Jurkat, Clone E6-1 (cell line): Measurements from ENCODE around the gene CACNA1A.
A peak's percentile ranks its signal among the peaks of the same experiment; 100 is the strongest.
"Not testable (repeated sequence)": the region's sequence is repeated elsewhere in the genome, so short reads cannot be mapped to it uniquely, and the experiment has no call there.

Experiments used
- DNase-seq: peaks from one replicate; pipeline ENCODE4 v3.0.0-alpha.2; 2011; ENCODE audit warnings: low read depth, low spot score
- H3K4me3 ChIP-seq: 2 replicates; pipeline ENCODE4 v1.5.1; 2011; ENCODE audit warnings: mild to moderate bottlenecking, low read length, control low read depth, moderate library complexity

Gene CACNA1A

DNA sequence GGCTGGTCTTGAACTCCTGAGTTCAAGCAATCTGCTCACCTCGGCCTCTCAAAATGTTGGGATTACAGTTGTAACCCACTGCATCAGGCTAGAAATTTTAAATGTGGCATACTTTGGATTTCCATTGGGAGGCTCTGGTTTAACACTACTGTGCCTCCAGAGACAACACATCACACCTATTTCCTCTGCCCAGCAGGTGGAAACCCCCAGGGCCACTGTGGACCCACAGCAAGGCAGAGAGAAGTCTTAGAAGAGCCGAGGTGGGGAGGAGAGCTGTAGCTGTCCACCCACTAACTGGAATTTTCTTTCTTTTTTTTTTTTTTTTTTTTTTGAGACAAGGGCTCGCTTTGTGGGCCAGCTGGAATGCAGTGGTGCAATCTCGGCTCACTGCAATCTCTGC is 316.7 kb downstream of the CACNA1A start:
- no peak overlapping the region for H3K4me3 ChIP-seq
- no peak for DNase-seq

DNA sequence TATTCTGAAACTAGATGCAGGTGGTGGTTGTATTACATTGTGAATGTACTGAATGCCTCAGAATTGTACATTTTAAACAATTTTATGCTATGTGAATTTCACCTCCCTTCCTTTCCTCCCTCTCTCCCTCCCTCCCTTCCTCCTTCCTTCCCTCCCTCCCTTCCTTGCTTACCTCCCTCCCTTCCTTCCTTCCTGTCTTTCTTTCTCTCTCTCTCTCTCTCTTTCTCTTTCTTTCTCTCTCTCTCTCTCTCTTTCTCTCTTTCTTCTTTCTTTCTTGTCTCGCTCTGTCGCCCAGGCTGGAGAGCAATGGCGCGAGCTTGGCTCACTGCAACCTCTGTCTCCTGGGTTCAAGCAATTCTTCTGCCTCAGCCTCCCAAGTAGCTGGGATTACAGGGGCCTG is 318.9 kb downstream of the CACNA1A start:
- no peak for DNase-seq
- H3K4me3 ChIP-seq = no peak overlapping the region

DNA sequence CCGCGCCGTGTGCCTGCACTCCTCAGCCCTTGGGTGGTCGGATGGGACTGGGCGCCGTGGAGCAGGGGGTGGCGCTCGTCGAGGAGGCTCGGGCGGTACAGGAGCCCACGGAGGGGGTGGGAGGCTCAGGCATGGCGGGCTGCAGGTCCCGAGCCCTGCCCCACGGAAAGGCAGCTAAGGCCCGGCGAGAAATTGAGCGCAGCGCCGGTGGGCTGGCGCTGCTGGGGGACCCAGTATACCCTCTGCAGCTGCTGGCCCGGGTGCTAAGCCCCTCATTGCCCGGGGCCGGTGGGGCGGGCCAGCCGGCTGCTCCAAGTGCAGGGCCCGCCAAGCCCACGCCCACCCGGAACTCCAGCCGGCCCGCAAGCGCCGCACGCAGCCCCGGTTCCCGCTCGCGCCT is 319.6 kb downstream of the CACNA1A start:
- not testable (repeated sequence) for DNase-seq, H3K4me3 ChIP-seq

DNA sequence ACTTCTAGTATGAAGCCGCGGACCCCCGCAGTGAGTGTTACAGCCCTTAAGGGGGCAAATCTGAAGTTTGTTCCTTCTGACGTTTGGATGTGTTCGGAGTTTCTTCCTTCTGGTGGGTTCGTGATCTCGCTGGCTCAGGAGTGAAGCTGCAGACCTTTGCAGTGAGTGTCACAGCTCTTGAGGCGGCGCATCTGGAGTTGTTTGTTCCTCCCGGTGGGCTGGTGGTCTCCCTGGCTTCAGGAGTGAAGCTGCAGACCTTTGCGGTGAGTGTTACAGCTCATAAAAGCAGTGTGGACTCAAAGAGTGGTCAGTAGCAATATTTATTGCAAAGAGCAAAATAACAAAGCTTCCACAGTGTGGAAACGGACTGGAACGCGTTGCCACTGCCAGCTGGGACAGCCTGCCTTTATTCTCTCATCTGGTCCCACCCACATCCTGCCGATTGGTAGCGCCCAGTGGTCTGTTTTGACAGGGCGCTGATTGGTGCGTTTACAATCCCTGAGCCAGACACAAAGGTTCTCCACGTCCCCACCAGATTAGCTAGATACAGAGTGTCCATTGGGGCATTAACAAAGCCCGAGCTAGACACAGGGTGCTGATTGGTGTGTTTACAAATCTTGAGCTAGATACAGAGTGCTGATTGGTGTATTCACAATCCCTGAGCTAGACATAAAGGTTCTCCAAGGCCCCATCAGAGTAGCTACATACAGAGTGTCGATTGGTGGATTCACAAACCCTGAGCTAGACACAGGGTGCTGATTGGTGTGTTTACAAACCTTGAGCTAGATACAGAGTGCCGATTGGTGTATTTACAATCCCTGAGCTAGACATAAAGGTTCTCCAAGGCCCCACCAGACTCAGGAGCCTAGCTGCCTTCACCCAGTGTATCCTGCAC is 320.3 kb downstream of the CACNA1A start:
- not testable (repeated sequence) for DNase-seq, H3K4me3 ChIP-seq

DNA sequence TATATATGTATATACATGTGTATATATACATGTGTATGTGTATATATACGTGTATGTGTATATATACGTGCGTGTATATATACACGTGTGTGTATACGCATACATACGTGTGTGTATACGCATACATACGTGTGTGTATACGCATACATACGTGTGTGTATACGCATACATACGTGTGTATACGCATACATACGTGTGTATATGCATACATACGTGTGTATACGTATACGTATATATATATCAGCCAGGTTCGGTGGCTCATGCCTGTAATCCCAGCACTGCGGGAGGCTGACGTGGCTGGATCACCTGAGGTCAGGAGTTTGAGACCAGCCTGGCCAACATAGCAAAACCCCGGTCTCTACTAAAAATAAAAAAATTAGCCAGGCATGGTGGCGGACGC is 321.4 kb downstream of the CACNA1A start:
- not testable (repeated sequence) for DNase-seq, H3K4me3 ChIP-seq

DNA sequence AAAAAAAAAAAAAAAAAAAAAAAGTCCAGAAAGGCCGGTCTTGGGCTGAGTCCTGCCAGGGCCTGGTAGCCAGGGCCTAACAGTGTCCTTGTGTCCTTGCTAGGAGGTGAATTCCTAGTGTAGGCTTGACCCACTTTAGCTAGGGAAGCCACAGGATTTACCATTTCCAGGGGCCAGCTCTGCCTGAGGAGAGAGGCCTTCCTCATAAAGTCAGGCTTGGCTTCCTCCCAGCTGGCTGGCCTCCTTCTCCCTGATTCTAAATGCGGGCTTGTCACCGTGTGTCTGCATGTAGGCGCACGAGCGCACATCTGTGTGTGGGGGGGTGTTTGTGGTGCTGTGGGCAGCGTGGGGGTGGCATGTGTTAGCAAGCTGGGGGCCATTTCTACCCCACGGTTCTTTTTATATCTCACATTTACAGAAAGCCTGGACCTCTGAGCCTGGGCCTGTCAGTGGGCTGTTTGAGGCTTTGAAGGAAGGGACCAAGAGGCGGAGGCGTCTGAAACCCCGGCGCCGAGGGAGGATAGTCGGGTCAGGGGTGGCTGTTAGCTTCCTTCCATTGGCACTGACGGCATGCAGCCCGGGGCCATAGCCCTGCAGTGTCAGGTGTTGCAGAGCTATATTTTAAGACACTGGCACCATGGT is 324.4 kb downstream of the CACNA1A start:
- DNase-seq = no peak
- H3K4me3 ChIP-seq = no peak overlapping the region

DNA sequence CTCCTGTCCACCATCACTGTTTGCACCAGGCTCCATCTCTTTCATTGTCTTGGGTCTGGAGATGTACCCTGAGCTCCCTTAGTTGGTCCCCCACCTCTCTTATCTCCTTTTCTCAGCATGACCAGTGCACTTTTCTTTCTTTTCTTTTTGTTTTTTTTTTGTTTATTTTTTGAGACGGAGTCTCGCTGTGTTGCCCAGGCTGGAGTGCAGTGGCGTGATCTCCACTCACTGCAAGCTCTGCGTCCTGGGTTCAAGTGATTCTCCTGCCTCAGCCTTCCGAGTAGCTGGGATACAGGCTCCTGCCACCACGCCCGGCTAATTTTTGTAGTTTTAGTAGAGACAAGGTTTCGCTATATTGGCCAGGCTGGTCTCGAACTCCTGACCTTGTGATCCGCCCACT is 328.0 kb downstream of the CACNA1A start:
- not testable (repeated sequence) for DNase-seq, H3K4me3 ChIP-seq

DNA sequence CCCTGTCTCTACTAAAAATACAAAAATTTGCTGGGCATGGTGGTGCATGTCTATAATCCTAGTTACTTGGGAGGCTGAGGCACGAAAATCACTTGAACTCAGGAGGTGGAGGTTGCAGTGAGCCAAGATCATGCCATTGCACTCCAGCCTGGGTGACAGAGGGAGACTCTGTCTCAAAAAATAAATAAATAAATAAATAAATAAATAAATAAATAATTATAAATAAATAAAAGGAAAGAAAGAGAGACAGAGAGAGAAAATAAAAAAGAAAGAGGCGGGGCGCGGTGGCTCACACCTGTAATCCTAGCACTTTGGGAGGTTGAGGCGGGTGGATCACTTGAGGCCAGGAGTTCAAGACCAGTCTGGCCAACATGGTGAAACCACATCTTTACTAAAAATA is 328.7 kb downstream of the CACNA1A start:
- H3K4me3 ChIP-seq, DNase-seq: not testable (repeated sequence)

DNA sequence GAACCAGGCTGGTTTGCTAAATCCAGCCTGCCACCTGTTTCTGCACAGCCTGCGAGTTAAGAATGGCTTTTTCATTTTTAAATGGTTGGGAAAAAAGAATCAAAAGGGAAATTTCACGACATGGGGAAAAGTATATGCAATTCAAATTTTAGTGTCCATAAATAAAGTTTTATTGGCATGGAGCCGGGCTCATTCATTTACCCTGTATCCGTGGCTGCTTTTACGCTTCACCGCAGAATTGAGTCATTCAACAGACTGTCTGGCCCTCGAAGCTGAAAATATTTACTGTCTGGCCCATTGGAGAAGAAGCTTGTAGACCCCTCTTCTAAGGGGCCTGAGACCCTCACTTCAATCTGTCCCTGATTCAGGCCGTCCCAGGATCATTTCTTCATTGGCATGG is 329.9 kb downstream of the CACNA1A start:
- H3K4me3 ChIP-seq = no peak overlapping the region
- DNase-seq = no peak

DNA sequence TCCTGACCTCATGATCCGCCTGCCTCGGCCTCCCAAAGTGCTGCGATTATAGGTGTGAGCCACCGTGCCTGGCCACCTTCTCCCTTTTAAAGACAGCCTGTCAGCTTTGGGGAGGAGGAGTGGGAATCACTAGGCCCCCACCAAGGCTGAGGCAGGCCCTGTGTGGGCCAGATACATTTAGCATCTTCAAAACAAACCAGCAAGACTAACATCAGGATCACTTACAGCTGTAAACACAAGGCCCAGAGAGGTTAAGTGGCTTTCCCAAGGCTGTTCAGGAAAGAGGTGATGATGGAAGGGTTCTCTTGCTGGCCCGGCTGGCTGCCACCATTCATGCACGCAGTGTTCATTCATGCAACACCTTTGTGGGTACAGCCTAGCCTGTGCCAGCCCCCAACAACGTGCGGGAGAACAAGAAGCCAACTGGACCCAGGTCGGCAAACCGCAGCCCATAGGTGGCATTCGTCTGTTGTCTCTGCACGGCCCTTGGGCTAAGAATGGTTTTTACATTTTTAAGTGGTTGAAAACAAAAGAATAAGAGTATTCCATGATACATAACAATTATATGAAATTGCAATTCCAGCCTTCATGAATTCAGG is 333.0 kb downstream of the CACNA1A start:
- no peak overlapping the region for H3K4me3 ChIP-seq
- DNase-seq = no peak

DNA sequence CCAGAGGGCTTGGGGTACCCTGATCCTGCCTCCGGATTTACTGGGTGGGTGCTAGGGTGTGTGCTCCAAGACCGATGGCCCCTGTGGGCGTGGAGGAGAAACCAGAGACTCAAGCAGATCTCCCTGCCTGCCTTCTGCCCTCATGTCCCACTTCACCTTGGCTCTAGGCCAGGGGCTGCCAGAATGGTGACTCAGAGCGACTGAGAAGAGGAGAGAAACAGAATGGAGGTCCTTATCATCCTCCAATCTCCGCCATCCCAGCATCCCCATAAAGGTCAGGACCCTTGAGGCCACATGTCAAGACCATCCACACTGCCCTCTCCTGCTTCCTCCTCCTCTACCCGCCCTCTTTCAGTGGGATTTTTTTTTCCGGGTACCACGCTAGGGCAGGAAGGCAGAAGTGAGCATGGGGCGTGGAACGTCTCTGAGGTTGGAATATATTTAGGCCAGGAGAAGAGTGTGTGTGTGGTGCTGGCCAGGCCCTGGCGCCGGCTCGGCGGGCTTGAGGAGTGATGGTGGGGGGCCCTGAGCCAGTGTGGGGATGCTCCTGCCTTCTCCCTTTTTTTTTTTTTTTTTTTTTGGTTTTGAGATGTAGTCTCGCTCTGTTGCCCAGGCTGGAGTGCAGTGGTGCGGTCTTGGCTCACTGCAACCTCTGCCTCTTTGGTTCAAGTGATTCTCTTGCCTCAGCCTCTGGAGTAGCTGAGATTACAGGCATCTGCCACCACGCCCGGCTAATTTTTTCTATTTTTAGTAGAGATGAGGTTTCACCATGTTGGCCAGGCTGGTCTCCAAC is 333.7 kb downstream of the CACNA1A start:
- no peak overlapping the region for H3K4me3 ChIP-seq
- no peak for DNase-seq

DNA sequence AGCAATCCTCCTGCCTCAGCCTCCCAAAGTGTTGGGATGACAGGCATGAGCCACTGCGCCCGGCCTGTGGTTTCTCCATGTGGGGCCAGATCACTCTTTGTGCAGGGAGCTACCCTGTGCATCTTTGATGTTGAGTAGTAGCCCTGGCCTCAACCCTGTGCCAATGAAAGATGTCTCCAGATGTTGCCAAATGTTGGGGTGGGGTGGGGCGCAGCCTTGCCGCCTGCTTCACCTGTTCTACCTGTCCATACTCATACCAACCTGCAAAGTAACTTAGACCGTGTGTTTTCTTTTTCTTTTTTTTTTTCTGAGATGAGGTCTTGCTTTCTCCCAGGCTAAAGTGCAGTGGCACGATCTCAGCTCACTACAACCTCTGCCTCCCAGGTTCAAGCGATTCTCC is 335.1 kb downstream of the CACNA1A start:
- no peak for DNase-seq
- no peak overlapping the region for H3K4me3 ChIP-seq

DNA sequence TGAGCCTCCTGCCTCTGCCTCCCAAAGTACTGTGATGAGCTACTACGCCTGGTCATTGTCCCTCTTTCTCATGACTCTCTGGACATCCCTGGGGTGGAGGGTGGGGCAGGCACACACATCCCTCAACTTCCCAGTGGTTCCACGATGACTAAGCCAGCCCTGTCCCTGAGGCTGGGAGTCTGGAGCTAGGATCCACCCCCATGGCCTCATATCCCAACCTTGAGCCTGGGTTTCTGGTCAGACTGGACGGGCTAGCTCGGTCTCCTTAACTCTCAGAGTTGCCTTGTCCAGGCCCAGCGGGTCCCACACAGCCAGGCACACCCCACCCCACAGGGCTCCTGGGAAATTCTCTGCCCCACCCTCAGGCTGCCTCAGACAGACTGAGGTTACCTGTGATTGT is 336.5 kb downstream of the CACNA1A start:
- H3K4me3 ChIP-seq = no peak overlapping the region
- DNase-seq = no peak

DNA sequence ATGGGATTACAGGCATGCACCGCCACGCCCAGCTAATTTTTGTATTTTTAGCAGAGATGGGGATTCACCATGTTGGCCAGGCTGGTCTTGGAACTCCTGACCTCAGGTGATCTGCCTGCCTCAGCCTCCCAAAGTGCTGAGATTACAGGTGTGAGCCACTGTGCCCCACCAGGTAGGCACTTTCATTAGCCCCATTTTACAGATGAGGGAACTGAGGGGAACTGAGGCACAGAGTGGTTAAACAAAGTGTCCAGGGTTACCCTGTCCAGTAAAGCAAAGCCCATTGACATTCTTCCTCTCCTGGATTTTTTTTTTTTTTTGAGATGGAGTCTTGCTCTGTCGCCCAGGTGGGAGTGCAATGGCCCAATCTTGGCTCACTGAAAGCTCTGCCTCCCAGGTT is 340.1 kb downstream of the CACNA1A start:
- not testable (repeated sequence) for H3K4me3 ChIP-seq, DNase-seq

DNA sequence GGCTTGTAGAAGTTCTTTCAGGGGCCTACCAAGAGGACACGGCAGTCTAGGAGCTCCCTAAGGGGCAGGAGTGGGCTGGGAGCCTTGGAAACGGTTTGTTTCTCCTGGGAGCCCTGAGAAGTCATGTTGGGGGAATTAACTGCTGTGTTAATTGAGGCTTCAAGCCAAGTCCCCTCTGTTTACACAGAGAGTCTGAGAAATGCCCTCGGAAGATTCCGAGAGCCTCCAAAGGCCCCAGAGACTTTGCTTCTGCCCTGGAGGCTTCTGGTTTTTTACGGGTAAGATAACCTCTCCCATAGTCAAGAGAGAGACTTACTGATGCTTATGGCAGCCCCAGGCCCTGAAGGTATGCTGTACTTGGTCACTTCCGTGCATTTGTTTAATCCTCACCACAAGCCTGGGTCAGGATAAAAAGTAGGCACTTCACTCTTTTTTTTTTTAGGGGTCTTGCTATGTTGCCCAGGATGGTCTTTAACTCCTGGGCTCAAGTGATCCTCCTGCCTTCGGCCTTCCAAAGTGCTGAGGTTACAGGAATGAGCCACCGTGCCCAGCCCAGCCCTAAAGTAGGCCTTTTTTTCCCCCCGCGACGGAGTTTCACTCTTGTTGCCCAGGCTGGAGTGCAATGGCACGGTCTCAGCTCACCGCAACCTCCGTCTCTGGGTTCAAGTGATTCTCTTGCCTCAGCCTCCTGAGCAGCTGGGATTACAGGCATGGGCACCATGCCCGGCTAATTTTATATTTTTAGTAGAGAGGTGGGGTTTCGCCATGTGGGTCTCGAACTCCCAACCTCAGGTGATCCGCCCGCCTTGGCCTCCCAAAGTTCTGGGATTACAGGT is 340.9 kb downstream of the CACNA1A start:
- 0 out of 2 replicates have a peak overlapping the region, but pooled peaks have one; percentile 51 for H3K4me3 ChIP-seq
- DNase-seq = no peak

DNA sequence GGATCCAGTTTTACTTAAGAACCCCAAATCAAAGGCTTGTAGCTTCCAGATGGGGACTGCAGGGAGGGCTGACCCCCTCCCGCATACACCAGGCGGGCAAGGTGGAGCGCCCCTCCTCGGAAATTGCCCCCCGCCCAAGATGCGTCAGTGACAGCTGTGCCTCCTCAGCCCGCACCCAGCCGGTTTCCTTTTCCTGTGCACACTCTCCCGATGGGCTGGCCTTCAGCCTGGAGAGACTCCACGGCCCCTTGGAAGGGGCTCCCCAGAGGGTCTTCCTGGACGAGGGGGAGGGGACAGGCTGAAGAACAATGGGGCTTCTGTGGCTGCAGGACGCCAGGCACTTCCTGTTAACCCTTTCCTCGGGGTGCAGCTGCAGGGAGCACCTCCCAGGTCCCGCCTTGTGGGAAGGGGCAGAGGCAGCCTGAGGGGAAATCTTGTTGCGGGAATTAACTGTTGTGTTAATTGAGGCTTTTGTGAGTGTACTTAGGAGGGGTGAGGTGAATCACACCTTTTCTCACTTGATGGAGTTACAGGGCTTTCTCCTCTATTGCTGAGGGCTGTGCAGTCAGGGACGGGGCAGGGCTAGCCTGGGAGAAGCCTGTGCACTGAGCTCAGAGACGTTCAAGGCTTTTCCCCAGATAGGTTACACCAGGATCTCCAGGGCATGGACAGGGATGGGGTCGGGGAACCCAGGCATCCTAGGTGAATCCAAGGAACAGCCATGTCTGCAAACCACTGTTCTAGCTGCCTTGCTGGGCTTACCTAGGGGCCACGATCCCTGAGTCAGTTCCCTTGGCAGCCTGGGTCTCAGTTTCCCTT is 341.7 kb downstream of the CACNA1A start:
- DNase-seq = peak; percentile 71
- peak overlapping the region; percentile 51 for H3K4me3 ChIP-seq

DNA sequence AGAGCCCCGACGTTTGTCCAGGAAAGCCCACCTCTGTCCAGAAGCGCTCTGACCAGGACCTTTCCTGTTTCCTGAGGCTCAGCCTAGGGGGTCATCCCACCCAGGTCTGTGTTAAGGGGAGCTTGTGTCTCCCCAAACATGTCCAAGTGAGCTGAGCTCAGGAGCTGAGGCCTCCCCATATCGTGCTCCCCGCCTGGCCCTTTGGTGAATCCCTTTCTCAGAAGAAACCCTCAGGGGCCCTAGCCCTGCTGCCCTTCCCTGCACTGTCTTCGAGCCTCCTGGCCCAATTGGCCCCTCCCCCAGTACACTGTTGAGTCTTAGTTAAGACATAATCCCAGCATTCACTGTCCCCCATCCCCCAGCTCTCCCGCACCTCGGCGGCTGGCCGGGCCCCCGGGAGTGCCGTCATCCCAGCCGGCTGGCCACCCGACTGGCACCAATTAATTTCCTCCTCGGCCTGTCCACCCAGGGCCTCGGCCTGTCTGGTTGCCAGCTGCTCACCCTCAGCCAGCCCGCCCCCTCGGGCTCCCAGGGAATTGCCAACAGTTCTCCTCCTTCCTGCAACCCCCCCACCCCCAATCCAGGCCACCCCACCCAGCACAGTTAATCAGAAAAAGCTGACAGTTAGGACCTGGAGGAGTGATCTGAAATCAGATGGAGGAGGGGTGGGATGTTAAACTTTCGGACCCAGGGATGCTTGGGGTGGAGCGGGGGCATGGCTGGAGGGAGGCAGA is 342.5 kb downstream of the CACNA1A start:
- no peak for DNase-seq

More for the DNA sequence above, 342.5 kb downstream of the CACNA1A start:
- peak overlapping the region; percentile 51 for H3K4me3 ChIP-seq
